ENCODE data around the gene TRIM6.
A peak's percentile ranks its signal among the peaks of the same experiment; 100 is the strongest.
"Not testable (repeated sequence)": the region's sequence is repeated elsewhere in the genome, so short reads cannot be mapped to it uniquely, and the experiment has no call there.

Gene TRIM6

GRCh38 chr11:5596607-5597201, at the start of gene TRIM6:
TRIM6 (plus strand) TSS chr11:5596637; CDS start chr11:5596898, 261 bp downstream.
- DNase-seq (ENCODE audit: low spot score) (peak; percentile 48), FAIRE-seq (no peak)

GRCh38 chr11:5547982-5548381, 48.5 kb upstream of the TRIM6 start:
- FAIRE-seq (no peak), DNase-seq (ENCODE audit: low spot score) (no peak)

- no peak for FAIRE-seq
Measured at GRCh38 chr11:5548440-5548839, 48.0 kb upstream of the TRIM6 start, which contains the start of gene OR52H1. OR52H1 (minus strand) TSS chr11:5548540; CDS start chr11:5545505, 3,035 bp downstream.

GRCh38 chr11:5550440-5551095, 45.9 kb upstream of the TRIM6 start:
- peak; percentile 93 for FAIRE-seq
- DNase-seq (ENCODE audit: low spot score) = peak; percentile 92

More at GRCh38 chr11:5548440-5548839, 48.0 kb upstream of the TRIM6 start, which contains the start of gene OR52H1:
- no peak for DNase-seq (ENCODE audit: low spot score)

GRCh38 chr11:5553343-5553742, 43.1 kb upstream of the TRIM6 start:
- no peak for DNase-seq (ENCODE audit: low spot score)
- peak; percentile 5 for FAIRE-seq

GRCh38 chr11:5556596-5557188, 39.7 kb upstream of the TRIM6 start:
- DNase-seq (ENCODE audit: low spot score) = no peak
- no peak for FAIRE-seq

- peak; percentile 12 for FAIRE-seq
Measured at GRCh38 chr11:5557751-5558150, 38.7 kb upstream of the TRIM6 start.

GRCh38 chr11:5564259-5565019, 32.0 kb upstream of the TRIM6 start:
- FAIRE-seq = no peak
- DNase-seq (ENCODE audit: low spot score) = peak; percentile 57

More at GRCh38 chr11:5557751-5558150, 38.7 kb upstream of the TRIM6 start:
- DNase-seq (ENCODE audit: low spot score) = no peak

GRCh38 chr11:5574654-5575053, 21.8 kb upstream of the TRIM6 start:
- no peak for FAIRE-seq
- no peak for DNase-seq (ENCODE audit: low spot score)

- FAIRE-seq (no peak), DNase-seq (ENCODE audit: low spot score) (no peak)
Measured at GRCh38 chr11:5575152-5575551, 21.3 kb upstream of the TRIM6 start.

- no peak for FAIRE-seq
- DNase-seq (ENCODE audit: low spot score) = no peak
Measured at GRCh38 chr11:5577101-5577500, 19.3 kb upstream of the TRIM6 start.

- FAIRE-seq (no peak), DNase-seq (ENCODE audit: low spot score) (no peak)
Measured at GRCh38 chr11:5580577-5580976, 15.9 kb upstream of the TRIM6 start, which contains the start of gene OR52B6. OR52B6 (plus strand) TSS chr11:5580877; CDS start chr11:5580877, 0 bp downstream.

- FAIRE-seq (no peak), DNase-seq (ENCODE audit: low spot score) (no peak)
Measured at GRCh38 chr11:5581014-5581413, 15.4 kb upstream of the TRIM6 start.

GRCh38 chr11:5584458-5584857, 12.0 kb upstream of the TRIM6 start:
- not testable (repeated sequence) for DNase-seq (ENCODE audit: low spot score); FAIRE-seq

GRCh38 chr11:5589906-5590305, 6.5 kb upstream of the TRIM6 start:
- not testable (repeated sequence) for FAIRE-seq; DNase-seq (ENCODE audit: low spot score)

- FAIRE-seq (peak; percentile 72), DNase-seq (ENCODE audit: low spot score) (peak; percentile 45)
Measured at GRCh38 chr11:5591613-5592012, 4.8 kb upstream of the TRIM6 start.

GRCh38 chr11:5592615-5593014, 3.8 kb upstream of the TRIM6 start:
- DNase-seq (ENCODE audit: low spot score) = no peak
- FAIRE-seq = no peak

GRCh38 chr11:5593146-5593545, 3.3 kb upstream of the TRIM6 start:
- no peak for FAIRE-seq
- no peak for DNase-seq (ENCODE audit: low spot score)

GRCh38 chr11:5597953-5598352, 1.5 kb downstream of the TRIM6 start:
- FAIRE-seq = no peak

GRCh38 chr11:5600374-5600851, 4.0 kb downstream of the TRIM6 start:
- DNase-seq (ENCODE audit: low spot score) = peak; percentile 63
- FAIRE-seq = peak; percentile 35

More at GRCh38 chr11:5597953-5598352, 1.5 kb downstream of the TRIM6 start:
- no peak for DNase-seq (ENCODE audit: low spot score)

- not testable (repeated sequence) for DNase-seq (ENCODE audit: low spot score); FAIRE-seq
Measured at GRCh38 chr11:5602791-5603190, 6.4 kb downstream of the TRIM6 start.

All from RCC 7860 (cell line).